ENCODE data around the gene P3R3URF.

The P3R3URF gene

DNA sequence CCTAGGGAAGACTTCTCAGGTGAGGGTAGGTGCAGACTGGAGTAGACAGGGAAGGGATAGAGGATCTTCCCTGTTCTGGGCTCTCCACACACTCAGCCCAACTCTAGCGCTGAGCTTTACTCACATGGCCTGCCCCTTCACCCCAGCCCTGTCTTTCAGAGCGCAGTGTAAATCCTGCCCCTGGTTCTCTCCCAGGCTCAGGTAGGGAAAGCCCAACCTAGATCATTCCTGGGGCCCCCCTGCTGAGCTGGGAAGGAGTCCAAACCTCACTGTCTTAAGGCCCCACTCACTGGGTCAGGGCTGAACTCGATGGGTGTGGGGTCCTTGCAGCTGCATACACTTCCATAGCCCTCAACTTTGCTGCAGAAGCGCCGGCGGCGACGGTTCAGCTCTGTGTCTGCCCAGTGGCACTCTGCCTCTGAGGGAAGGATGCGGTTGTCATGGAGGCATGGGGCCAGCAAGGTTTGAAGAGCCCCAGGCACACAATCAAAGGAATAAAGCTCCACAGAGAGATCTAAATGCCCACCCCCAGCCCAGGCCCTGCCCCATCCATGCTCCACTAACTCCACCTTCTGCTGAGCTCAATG, 17.8 kb upstream of the P3R3URF start:
- no peak for DNase-seq (ENCODE audit: low spot score)

DNA sequence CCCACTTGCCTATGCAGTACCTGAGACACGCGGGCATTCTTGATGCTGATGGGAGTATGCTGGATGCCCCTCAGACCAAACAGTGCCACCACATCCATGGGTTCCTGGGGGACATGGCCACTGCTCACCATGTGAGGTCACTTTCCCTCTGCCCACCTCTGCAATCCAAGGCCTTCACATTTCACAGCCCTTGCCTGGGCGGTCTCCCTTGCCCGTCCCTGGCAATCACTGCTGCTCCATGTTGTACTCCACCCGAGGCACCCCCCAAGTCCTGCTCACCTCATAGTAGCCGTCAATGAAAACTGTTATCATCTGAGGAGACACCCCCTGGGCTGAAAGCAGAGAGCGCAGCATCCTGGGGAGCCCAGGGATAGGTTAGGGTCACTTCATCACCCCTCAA, 17.0 kb upstream of the P3R3URF start:
- DNase-seq (ENCODE audit: low spot score), result no peak

DNA sequence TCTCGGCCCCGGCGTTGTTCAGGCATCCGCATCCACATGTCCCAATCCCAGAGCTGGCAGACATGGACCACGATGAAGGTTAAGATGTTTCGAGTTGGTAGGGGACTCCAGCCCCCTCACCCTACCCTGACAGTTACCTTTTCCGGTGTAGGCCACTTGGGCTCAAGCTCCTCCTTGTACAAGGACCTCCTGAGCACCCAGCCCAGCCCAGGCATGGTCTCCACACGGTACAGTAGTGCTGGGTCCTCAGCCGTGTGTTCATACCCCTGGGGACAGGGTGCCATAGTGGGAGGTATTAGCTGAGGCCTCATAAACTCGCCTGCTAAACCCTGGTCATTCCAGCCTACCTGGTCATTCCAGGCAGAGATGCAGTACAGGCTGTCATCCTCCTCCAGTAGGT, 15.9 kb upstream of the P3R3URF start:
- DNase-seq (ENCODE audit: low spot score), result no peak

DNA sequence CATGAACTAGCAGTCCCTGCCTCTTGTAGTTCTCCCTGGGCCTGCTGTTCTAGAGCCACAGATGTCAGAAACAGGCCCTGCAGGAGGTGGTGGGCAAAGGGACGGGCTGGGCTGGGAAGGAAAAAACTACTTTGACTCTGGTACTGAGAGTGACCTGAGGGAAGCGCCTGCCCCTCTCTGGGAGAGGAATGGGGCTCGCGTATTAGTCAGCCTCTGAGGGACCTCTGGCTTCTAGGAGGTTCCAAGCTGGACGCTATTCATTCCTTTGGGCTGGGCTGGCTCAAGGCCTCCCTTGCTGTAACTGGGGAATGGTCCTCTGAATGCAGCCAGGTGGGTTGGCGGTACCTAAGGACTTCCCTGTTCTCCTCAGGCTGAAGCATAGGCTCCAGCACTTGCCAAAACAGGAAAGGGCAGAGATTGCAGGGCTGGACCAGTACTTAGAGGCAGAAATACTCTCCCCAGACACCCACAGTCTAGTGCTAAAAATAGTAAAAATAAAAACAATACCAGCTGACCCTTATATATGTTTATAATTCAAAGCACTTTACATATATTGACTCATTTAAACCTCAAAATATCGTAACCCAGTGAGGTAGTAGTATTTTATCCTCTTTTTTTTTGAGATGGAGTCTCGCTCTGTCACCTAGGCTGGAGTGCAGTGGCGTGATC, 14.9 kb upstream of the P3R3URF start:
- DNase-seq (ENCODE audit: low spot score), result no peak

DNA sequence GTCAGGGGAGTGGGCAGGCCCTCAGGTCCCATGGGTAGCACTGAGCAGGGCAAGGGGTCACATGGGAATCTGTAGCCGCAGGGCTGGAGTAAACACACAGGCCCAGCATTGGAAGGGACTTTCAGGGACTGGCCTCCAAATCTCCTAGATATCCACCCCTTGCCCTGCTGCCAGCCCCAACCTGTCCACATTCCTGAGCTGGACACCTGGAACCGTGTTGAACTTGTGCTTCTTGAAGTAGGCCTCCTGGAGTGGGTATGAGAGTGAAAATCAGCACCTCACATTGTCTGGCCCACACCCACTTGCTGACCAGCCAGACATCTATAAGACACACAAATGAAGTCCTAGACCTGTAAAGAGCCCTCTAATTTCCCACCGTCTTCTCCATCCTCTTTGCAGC, 14.3 kb upstream of the P3R3URF start:
- DNase-seq (ENCODE audit: low spot score), result no peak

DNA sequence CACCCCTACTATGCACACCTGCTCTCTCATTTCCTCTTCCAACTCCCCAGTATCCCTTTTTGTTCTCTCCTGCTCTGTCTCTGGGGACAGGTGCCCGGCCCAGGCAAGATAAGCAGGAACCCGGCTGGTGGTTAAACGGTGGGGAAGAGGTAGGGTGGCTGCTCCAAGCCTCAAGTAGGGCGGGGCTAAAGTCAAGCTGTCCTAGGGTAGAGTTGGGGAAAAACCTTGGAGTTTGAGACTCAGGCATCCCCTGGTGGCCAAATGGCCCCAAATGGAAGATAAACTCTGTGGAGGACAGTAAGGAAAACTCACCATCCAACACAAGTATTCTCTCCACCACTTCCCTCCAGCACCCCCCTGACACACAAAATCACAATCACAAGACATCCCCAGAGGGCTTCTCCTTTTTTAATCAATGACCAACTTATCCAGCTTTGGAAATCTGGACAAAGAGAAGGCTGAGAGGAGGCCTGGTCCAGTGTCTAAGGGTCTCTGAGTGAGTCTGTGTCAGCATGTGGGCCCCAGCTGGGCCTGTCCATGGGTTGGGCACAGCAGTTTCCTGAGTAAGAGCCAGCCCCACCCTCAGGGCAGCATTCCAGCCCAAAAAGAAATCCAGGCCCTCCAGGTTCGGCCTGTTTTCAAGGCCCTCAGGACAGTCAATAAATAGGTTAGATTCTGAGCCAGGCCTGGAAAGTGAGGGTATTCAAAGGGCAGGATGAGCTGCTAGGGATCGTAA, 12.2 kb upstream of the P3R3URF start:
- DNase-seq (ENCODE audit: low spot score), result no peak

DNA sequence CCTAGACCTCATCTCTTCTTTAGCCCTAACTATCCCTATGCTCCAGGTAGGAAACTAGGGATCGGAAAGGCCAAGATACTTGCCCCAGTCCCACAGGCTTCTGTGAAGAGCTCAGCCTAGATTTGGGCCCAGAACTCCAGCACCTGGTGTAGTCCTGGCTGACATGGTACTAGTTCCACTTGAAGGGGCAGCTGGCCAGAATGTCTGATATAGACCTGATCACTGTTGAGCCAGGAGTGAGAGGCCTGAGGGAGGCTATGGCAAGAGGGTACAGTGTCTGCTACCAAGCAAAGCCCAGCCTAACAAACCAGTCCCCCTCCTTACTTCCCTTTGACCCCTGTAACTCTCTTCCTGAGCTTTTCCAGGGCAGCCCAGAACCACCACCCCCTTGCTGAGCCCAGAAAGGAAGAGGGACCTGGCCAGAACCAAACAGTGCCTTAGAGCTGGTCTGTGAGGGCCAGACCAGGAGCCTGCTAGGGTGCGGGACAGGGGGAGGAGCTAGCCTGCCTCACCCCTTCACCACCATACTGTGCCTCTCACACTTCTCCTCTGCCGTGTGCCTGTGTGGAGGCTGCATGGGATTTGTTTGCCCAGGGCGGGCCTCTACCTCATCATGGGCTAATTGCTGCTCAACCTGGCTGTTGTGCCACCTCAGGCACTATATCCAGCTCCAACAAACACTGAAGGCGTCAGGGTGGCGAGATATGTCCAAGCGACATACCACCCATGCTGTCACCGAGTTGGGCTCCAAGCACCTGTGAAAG, 11.0 kb upstream of the P3R3URF start:
- DNase-seq (ENCODE audit: low spot score), result no peak

DNA sequence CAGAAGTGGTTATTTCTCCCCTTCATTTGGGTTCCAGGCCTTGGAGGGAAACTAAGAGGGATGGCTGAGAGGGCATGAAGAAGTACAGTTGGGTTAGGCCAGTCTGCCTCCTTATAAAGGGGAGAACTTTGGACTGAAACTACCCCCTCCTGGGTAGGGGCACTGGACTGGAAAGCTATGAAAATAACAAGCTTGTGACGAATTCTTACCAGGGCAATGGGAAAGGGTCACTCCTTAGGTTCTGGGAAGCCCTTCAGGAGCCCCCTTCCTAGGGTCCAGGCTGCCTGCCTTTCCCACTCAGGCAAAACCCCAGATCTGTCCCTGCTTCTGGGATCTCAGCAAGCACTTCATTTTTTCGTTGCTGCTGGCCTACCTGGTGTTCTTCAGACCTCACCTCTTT, 9.8 kb upstream of the P3R3URF start:
- DNase-seq (ENCODE audit: low spot score), result no peak

DNA sequence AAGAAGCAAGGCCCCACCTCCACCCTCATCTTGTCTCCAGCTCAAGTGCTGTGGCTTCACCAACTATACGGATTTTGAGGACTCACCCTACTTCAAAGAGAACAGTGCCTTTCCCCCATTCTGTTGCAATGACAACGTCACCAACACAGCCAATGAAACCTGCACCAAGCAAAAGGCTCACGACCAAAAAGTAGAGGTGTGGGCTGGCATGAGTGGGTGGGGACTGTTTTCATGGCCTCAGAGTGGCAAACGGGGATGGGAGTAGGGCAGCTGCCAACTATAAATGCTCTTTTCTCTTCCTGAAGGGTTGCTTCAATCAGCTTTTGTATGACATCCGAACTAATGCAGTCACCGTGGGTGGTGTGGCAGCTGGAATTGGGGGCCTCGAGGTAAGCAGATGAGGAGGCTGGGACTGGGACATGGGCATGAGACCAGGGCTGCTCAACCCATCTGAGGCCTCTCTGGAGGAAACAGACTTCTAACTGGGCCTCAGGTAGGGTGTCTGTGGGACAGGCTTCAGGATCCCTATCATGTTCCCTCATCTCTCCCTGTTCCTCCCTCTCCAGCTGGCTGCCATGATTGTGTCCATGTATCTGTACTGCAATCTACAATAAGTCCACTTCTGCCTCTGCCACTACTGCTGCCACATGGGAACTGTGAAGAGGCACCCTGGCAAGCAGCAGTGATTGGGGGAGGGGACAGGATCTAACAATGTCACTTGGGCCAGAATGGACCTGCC, 8.8 kb upstream of the P3R3URF start:
- no peak for DNase-seq (ENCODE audit: low spot score)

DNA sequence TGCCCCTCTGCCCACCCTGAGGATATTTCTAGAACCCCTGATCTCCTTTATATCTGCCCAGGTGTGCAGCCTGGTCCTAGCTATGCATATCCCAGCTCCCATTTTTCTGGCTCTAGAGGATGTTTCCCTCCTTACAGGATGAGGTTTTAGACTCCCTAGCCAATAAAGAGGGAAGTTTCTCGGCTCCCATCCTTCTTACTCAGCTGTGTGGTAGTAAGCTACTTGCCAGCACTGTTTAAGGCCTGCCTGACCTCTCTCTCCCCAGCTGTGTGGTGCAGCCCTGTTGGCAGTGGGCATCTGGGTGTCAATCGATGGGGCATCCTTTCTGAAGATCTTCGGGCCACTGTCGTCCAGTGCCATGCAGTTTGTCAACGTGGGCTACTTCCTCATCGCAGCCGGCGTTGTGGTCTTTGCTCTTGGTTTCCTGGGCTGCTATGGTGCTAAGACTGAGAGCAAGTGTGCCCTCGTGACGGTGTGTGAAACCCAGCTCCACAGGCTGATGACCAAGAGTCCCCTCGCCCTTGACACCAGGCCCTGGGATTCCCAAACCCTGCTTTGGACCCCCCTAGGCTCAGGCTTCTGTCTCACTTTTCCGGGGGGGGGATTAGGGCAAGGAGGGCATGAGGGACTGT, 7.8 kb upstream of the P3R3URF start:
- DNase-seq (ENCODE audit: low spot score), result no peak

DNA sequence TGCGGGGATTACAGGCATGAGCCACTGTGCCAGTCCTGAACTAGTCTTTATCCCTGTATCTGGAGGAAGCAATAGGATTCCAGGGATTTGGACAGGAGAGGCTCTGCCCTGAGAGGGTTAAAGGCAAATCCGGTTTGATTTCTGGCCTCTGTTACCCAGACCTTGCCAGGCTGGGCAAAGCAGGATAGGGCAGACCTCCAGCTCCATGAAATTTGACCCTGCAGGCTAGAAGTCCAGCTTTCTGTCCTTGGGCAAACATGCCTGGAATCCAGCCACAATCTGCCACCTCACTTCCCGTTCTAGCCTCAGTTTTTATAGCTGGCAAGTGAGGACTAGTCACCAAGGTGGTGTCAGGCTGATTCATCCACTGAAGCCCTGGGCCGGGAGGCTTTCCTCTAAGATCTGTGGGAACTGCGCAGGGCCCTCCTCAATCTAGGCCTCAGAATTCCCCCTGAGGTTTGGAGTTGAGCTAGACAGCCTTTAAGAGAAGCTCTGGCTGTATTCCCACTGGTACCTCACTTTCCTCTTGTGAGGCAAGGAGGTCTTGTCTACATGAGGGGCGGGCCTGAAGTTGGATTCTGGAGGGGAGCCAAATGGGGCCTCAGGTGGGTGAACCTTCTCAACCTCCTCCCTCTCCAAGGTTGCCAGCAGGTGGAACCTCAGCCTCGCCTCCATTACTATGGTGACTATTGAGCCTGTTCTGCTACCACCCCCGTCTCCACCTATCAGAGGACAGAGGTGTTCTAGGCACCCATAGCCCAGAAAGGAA, 7.0 kb upstream of the P3R3URF start:
- DNase-seq (ENCODE audit: low spot score), result no peak

DNA sequence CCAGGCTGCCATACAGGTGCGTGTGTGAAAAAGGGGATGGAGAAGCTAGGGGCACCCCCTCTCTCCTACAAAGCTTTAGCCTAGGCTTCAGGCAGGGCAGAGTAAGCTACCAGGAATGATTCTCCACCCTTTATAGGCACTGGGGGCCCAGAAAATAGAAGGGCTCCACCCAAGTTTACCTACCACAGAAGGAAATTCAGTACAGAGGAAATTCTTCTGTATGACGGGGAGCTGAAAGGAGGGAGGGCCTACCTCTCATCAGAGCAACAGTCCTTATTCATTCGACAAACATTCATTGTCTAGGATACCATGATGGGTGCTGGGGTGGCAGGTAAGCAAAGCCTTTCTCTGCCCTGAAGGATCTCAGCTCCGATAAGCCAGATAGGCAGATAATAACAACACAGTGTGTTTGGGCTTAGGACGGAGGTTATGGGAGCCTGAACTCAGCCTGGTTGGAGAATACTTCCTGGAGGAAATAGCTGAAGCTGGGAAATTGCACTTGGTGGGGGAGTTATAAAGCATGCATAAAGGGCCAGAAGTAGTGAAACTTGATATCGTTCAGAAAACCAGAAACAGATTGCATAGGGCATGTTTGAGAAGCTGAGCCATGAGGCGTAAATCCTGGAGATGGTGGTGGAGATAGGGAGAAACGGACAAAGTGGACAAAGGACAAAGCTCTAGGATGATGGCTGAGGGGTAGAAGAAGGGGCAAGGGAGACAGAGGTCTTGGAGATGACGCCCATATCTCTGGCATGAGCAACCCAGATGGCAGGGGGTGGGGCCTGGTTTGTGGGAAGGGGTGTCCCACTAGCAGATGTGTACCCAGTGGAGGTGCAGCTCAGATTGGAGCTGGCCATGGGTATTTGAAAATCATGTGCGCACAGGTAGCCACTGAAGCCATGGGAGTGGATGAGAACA, 5.3 kb upstream of the P3R3URF start:
- DNase-seq (ENCODE audit: low spot score), result no peak

DNA sequence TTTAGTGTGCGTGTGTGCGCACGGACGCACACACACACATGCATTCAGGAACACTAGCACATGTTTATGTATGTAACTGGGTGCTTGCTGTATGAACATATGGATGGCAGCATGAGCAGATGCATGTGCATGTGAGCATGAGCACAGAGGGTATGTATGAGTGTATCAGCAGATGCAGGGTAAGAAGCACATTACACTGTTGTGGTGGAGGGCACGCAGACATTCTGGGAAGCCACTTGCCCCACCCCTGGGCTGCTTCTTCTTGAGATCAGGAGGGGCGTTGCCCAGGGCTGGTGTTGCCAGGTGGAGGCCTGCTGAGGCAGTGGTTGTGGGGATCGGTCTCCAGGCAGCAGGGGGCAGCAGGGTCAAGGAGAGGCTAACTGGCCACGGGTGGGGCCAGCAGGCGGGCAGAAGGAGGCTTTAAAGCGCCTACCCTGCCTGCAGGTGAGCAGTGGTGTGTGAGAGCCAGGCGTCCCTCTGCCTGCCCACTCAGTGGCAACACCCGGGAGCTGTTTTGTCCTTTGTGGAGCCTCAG, 3.9 kb upstream of the P3R3URF start:
- no peak for DNase-seq (ENCODE audit: low spot score)

DNA sequence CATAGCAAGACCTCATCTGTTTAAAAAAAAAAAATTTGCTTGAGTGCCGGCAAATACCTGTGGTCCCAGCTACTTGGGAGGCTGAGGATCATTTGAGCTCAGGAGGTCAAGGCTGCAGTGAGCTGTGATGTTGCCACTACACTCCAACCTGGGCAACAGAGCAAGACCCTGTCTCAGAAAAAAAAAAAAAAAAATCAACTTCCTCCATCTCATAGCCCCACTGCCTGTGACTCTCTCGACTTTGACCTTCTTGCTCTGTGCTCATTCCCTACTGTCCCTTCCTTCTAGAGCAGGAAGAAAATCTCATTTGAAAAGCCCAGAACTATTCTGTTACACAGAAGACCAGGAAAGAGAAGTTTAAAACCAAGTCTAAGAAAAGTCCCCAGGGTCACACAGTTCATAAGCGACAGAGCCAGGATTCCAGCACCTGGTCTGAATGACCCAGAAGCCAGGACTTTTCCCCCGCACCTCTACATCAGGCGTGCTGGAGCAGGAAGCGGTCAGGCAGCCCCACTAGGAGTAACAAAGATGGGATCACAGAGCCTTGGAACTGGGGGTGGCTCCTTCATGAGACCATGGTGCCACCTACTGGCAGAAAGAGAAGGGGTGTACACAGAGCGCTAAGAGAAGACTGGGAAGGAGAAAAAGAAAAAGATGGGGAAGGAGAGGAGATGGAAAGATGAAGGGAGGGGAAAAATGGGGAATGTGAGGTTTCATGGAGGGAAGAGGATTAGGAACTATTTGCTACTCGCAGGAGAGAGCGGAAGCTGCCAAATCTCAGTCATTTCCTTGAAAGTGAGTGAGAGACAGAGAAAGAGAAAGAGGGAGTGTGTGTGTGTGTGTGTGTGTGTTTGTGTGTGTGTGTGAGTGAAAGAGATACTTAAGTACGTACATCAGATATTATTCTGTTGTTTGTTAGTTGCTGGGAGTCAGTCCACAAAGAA, 3.1 kb upstream of the P3R3URF start:
- DNase-seq (ENCODE audit: low spot score), result peak; percentile 62

DNA sequence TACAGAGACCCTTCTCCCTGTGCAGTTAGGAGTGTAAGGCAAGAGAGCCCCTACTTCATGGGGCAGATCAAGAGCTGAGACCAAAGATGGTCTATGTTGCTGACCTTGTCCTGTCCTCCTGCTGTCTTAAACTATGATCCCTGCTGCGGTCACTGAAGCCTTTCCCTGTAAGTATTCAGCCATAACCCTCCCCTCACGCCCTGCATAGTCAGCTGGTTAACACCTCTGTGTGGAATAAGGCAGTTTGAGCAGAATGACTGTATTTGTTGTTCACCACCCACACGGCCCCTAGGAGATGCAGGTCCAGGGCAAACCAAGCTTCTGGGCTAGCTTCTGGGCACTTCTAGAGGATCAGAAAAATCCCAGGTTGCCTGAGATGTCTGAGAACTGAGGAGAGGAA, 1.0 kb downstream of the P3R3URF start:
- no peak for DNase-seq (ENCODE audit: low spot score)

DNA sequence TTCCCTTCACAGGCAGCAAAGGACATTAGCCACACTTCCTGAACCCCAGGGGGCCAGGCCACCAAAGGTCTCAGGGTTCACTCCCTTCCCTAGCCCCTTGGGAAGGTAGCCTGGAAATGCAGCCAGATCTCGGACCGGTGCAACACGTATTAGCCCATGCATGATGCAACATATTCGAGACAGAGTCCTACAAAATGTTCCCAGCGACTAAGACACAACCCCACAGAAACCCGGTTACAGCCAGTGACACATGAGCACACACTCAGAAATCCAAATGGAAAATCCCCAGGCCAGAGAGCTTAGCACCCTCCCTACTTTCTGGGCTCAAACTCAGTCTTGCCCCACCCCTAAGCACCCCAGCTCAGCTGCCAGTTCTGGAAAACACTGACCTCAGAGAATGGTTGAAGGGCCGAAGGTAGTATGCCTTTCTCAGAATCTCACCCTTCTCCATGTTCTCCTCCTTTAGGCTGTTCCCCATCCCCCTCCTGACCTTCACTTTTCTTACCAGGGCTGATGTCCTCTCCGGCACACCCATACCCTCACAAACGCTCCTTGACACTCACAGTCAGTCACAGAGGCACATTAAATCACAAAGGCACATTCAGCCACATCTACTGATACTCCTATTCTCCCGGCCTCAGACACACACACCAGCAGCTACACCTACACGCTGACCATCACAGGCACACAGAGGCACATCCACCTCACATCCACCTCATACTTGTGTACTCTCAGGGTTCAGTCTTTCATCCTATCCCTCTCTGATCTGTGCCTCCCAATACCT, 1.6 kb downstream of the P3R3URF start, which contains the start of gene TSPAN1:
TSS of gene TSPAN1 (plus strand) at position 640 of the 784 bp plus-strand sequence. CDS start 6,021 bp downstream, outside the sequence.
- no peak for DNase-seq (ENCODE audit: low spot score)

DNA sequence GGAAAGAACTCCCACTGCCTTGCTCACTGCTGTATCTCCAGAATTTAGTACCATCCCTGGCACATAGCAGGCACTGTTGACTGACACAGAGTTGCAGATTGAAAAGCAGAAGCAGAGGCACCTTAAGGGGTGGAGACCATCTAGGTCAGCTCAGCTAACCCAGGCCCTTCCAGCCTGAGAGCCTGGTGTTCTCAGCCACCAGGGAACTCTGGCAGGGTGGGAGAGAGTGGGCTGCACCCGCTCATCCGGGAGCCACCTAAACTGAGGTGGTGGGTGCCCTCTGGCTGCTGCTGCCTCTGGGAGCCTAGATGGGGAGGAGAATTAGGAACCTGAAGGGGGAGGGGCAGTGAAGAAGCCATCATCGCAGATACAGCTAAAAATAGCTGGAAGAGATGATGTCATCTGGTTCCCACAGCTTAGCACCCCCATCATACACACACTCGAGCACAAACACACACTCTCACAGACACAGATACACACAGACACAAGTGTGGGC, 2.9 kb downstream of the P3R3URF start:
- DNase-seq (ENCODE audit: low spot score), result no peak

Measured in CD4-positive, alpha-beta T cell treated with Interleukin-6 at 100 ng/mL for 8 hours (primary cell).